Measurements from ENCODE around the gene WFIKKN2. TPM values are rescaled to one million over a fixed set of nuclear protein-coding genes. Genes with fewer than 3 reads are reported as not detected.
A peak's percentile ranks its signal among the peaks of the same experiment; 100 is the strongest.

The WFIKKN2 gene
- polyA plus RNA-seq, 1 of the 3 experiments (the other 2 are of a cell fraction), result not detected

DNA sequence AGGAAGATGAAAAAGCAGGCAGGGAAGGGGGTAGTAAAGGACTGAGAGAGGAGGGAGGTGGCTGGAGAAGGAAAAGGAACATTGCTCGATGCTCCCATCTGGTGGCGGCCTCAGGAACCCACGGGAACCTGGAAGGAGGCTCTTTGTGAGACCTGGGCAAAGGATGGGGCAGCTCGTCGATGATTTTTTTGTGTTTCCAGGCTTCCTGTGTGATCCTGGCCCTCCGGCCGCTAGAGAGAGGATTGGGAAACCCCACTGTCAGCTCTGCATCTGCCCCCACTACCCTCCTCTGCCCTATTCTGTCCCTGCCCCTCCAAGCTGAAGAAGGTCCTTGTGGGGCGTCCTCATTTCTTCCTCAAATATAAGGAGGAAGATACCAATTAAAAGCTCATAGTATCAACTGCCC is 6.6 kb downstream of the WFIKKN2 start:
- 16% methylated on average over 8 of the region's 8 CpGs for WGBS (ENCODE audit: low lambda C conversion rate)
- peak overlapping the region; percentile 69; the same call in 1 of the 2 replicates for H2AFZ ChIP-seq (ENCODE audit: low read depth)
- H3K4me1 ChIP-seq (ENCODE audit: control insufficient read depth in 1 of 2, insufficient read depth in 2 of 2, low read depth in 1 of 2, low read length in 1 of 2), result peaks cover 3 to 5% of the 10 kb centered on the region in 2 experiments; a peak in 2 of 4 replicates
- peak; percentile 97 for DNase-seq
- no peaks in the 10 kb centered on the region for H3F3A ChIP-seq (replicated peaks; ENCODE audit: insufficient read depth)
- H3K27me3 ChIP-seq (ENCODE audit: insufficient read depth), result no peaks in the 10 kb centered on the region
- ChIA-PET CTCF (interaction anchor here (0.6 to 26.2 kb wide), 52 partner anchors 9 to 373 kb away, joined by 3 to 520 read pairs (median 5); partner anchors contain the start of genes CHAD and SPATA20), POLR2A (interaction anchor here (0.8 to 1.1 kb wide), 3 partner anchors 11 to 59 kb away, joined by 3 to 4 read pairs (median 3); no protein-coding TSS in a partner anchor)
- H3K36me3 ChIP-seq (replicated peaks in 1 of 2; ENCODE audit: control insufficient read depth in 1 of 2, insufficient read depth in 2 of 2, low read length in 1 of 2), result no peaks in the 10 kb centered on the region
- H3K4me3 ChIP-seq (ENCODE audit: low read depth in 2 of 2, low read length in 1 of 2), result no peak overlapping the region; a peak in 1 of 4 replicates
- H3K9ac ChIP-seq, result no peak overlapping the region
- H3K27ac ChIP-seq (ENCODE audit: low read depth in 2 of 2, low read length in 1 of 2), result no peak overlapping the region
- H3K4me2 ChIP-seq, result no peak overlapping the region
- no peaks in the 10 kb centered on the region for H3K9me3 ChIP-seq
- H4K20me1 ChIP-seq (ENCODE audit: insufficient read depth), result no peaks in the 10 kb centered on the region
- no peaks in the 10 kb centered on the region for H3K79me2 ChIP-seq (ENCODE audit: insufficient read depth)
- H3K9me2 ChIP-seq, result no peaks in the 10 kb centered on the region
- TF ChIP-seq REST (IDR thresholded peaks at IDR 0.05; ENCODE audit: low read depth, low read length), result no peak
- no peak for TF ChIP-seq USF1 (IDR thresholded peaks at IDR 0.05; ENCODE audit: borderline replicate concordance, low read depth)
- peak; percentile 100 for TF ChIP-seq SMC3 (IDR thresholded peaks at IDR 0.05; ENCODE audit: low read depth, low read length)
- TF ChIP-seq CTCF (IDR thresholded peaks at IDR 0.05), result peak; percentile 94
- TF ChIP-seq RAD21 (IDR thresholded peaks at IDR 0.05; ENCODE audit: low read length), result peak; percentile 93

- Histone ChIP-seq H3K9me2 (no peaks in the 10 kb centered on the region), H3K9ac (no peak overlapping the region), H3K4me3 (ENCODE audit: low read depth in 2 of 2, low read length in 1 of 2) (no peak overlapping the region), H4K20me1 (ENCODE audit: insufficient read depth) (no peaks in the 10 kb centered on the region), H3K4me2 (no peak overlapping the region), H3K36me3 (replicated peaks in 1 of 2; ENCODE audit: control insufficient read depth in 1 of 2, insufficient read depth in 2 of 2, low read length in 1 of 2) (no peaks in the 10 kb centered on the region), H3K9me3 (no peaks in the 10 kb centered on the region), H3K27me3 (ENCODE audit: insufficient read depth) (no peaks in the 10 kb centered on the region), H3F3A (replicated peaks; ENCODE audit: insufficient read depth) (no peaks in the 10 kb centered on the region), H2AFZ (ENCODE audit: low read depth) (no peak overlapping the region), H3K4me1 (ENCODE audit: control insufficient read depth in 1 of 2, insufficient read depth in 2 of 2, low read depth in 1 of 2, low read length in 1 of 2) (peaks cover under 1 to 3% of the 10 kb centered on the region in 2 experiments; a peak in 2 of 4 replicates), H3K79me2 (ENCODE audit: insufficient read depth) (no peaks in the 10 kb centered on the region), H3K27ac (ENCODE audit: low read depth in 2 of 2, low read length in 1 of 2) (no peak overlapping the region)
- DNase-seq, result no peak
- TF ChIP-seq MXI1 (IDR thresholded peaks at IDR 0.05; ENCODE audit: low read depth, low read length) (no peak), RFX5 (IDR thresholded peaks at IDR 0.05; ENCODE audit: low read length) (no peak), NFIC (IDR thresholded peaks at IDR 0.05; ENCODE audit: borderline replicate concordance) (no peak)
- CTCF ChIA-PET, result interaction anchor here (0.7 to 26.2 kb wide), 52 partner anchors 9 to 374 kb away, joined by 3 to 520 read pairs (median 5); partner anchors contain the start of genes CHAD, EPN3 and SPATA20
- WGBS (ENCODE audit: low lambda C conversion rate), result 74% methylated on average over 9 of the region's 9 CpGs
- POLR2A ChIA-PET, result interaction anchor here (1.1 kb wide), 2 partner anchors 10 to 60 kb away, joined by 3 to 4 read pairs; no protein-coding TSS in a partner anchor
These were observed 7.2 kb downstream of the WFIKKN2 start for GRCh38 chr17:50842506-50843149.
